Stimulated activated CD8-positive, alpha-beta memory T cell treated with anti-CD3 and anti-CD28 coated beads, Interleukin-12 subunit alpha, Interleukin-12 subunit beta, amount 100 ng/mL, for 1 hour (primary cell): ENCODE measurements around the gene MOXD1.
"Not testable (repeated sequence)": the region's sequence is repeated elsewhere in the genome, so short reads cannot be mapped to it uniquely, and the experiment has no call there.

Source experiments
- DNase-seq: peaks from one replicate; pipeline ENCODE4 v3.0.0-alpha.2; 2020; ENCODE audit warnings: low read depth

MOXD1 gene

GRCh38 chr6:132282696-132283095 is 118.6 kb downstream of the MOXD1 start:
- no peak for DNase-seq

- DNase-seq, result no peak
These were observed 120.8 kb downstream of the MOXD1 start for GRCh38 chr6:132280436-132280835.

GRCh38 chr6:132279592-132280139 is 121.6 kb downstream of the MOXD1 start:
- DNase-seq, result peak; percentile 44

- DNase-seq, result no peak
These were observed 126.0 kb downstream of the MOXD1 start for GRCh38 chr6:132275066-132275970.

- DNase-seq, result no peak
These were observed 128.5 kb downstream of the MOXD1 start for GRCh38 chr6:132272776-132273175.

- no peak for DNase-seq
These were observed 130.4 kb downstream of the MOXD1 start for GRCh38 chr6:132270726-132271402.

- not testable (repeated sequence) for DNase-seq
These were observed 132.6 kb downstream of the MOXD1 start for GRCh38 chr6:132268666-132269065.

GRCh38 chr6:132268209-132268608 is 133.1 kb downstream of the MOXD1 start:
- DNase-seq, result no peak

- DNase-seq, result no peak
These were observed 135.7 kb downstream of the MOXD1 start for GRCh38 chr6:132265451-132266097.

GRCh38 chr6:132264021-132264500 is 137.2 kb downstream of the MOXD1 start:
- no peak for DNase-seq

GRCh38 chr6:132261354-132261753 is 139.9 kb downstream of the MOXD1 start:
- DNase-seq, result no peak

- DNase-seq, result no peak
These were observed 142.2 kb downstream of the MOXD1 start for GRCh38 chr6:132259070-132259469.

GRCh38 chr6:132257561-132257960 is 143.7 kb downstream of the MOXD1 start:
- DNase-seq, result no peak

- DNase-seq, result no peak
These were observed 144.8 kb downstream of the MOXD1 start for GRCh38 chr6:132256457-132256856.

- DNase-seq, result no peak
These were observed 147.4 kb downstream of the MOXD1 start for GRCh38 chr6:132253906-132254305.

- DNase-seq, result no peak
These were observed 148.1 kb downstream of the MOXD1 start for GRCh38 chr6:132253211-132253610.

GRCh38 chr6:132252113-132252512 is 149.2 kb downstream of the MOXD1 start:
- DNase-seq, result no peak

GRCh38 chr6:132251711-132252110 is 149.6 kb downstream of the MOXD1 start:
- no peak for DNase-seq

- no peak for DNase-seq
These were observed 153.7 kb downstream of the MOXD1 start for GRCh38 chr6:132247381-132248159.

- DNase-seq, result no peak
These were observed 154.5 kb downstream of the MOXD1 start for GRCh38 chr6:132246632-132247270.

- no peak for DNase-seq
These were observed 155.1 kb downstream of the MOXD1 start for GRCh38 chr6:132246120-132246617.
